Loucy (cell line): ENCODE data around the gene MEGF6.

Source experiments
- H2AFZ ChIP-seq: fragments of 200-600 bp; sonication (generic); 2 replicates; pipeline ENCODE4 v1.6.0; 2016; ENCODE audit warnings: antibody characterized with exemption, mild to moderate bottlenecking, low read length, moderate library complexity
- H3F3A ChIP-seq: fragments of 200-600 bp; 2 replicates; pipeline ENCODE4 v1.6.0; 2016; ENCODE audit warnings: antibody characterized with exemption, low read depth, mild to moderate bottlenecking
- H3K27me3 ChIP-seq: fragments of 200-600 bp; sonication (generic); 2 replicates; pipeline ENCODE4 v1.6.1; 2014; ENCODE audit warnings: low read length, mild to moderate bottlenecking; ENCODE audit not compliant: insufficient read depth, poor library complexity, severe bottlenecking
- H3K36me3 ChIP-seq: fragments of 200-600 bp; sonication (generic); 2 replicates; pipeline ENCODE4 v1.6.1; 2016; ENCODE audit warnings: low read length; ENCODE audit not compliant: insufficient read depth
- H3K4me1 ChIP-seq: fragments of 200-600 bp; sonication (generic); 2 replicates; pipeline ENCODE4 v1.5.1; 2014; ENCODE audit warnings: low read length, mild to moderate bottlenecking; ENCODE audit not compliant: insufficient read depth, poor library complexity, severe bottlenecking
- H3K4me2 ChIP-seq: fragments of 200-600 bp; sonication (generic); 2 replicates; pipeline ENCODE4 v1.6.0; 2014; ENCODE audit warnings: antibody characterized with exemption, low read length, low read depth, mild to moderate bottlenecking; ENCODE audit not compliant: poor library complexity, severe bottlenecking
- H3K4me3 ChIP-seq: fragments of 200-600 bp; sonication (generic); 2 replicates; pipeline ENCODE4 v1.5.1; 2014; ENCODE audit warnings: low read length, mild to moderate bottlenecking, mixed read lengths; ENCODE audit not compliant: poor library complexity, severe bottlenecking
- H3K79me2 ChIP-seq: fragments of 200-600 bp; sonication (generic); 2 replicates; pipeline ENCODE4 v1.6.1; 2014; ENCODE audit warnings: low read length; ENCODE audit not compliant: insufficient read depth
- H3K9ac ChIP-seq: fragments of 200-600 bp; sonication (generic); 2 replicates; pipeline ENCODE4 v1.6.0; 2014; ENCODE audit warnings: mild to moderate bottlenecking, low read depth, low read length, moderate library complexity; ENCODE audit not compliant: poor library complexity, severe bottlenecking
- H3K9me2 ChIP-seq: fragments of 200-600 bp; sonication (generic); replicated peaks from 2 replicates; pipeline ENCODE4 v1.6.1; 2016; ENCODE audit warnings: low read depth, low read length, mixed read lengths
- H3K9me3 ChIP-seq: fragments of 200-600 bp; sonication (generic); 2 replicates; pipeline ENCODE4 v1.6.1; 2014; ENCODE audit warnings: mild to moderate bottlenecking, antibody characterized with exemption, low read length, low read depth; ENCODE audit not compliant: insufficient read depth
- H4K20me1 ChIP-seq: fragments of 200-600 bp; sonication (generic); 2 replicates; pipeline ENCODE4 v1.6.0; 2014; ENCODE audit warnings: antibody characterized with exemption, low read length, mild to moderate bottlenecking; ENCODE audit not compliant: insufficient read depth, poor library complexity, severe bottlenecking
- EZH2phosphoT487 ChIP-seq: fragments of 200-600 bp; IDR thresholded peaks from 2 replicates; pipeline ENCODE4 v1.6.1; 2018; ENCODE audit warnings: antibody characterized with exemption, mild to moderate bottlenecking, moderate library complexity, borderline replicate concordance
- TF ChIP-seq, protein P1 (sequence below): fragments of 200-600 bp; sonication (generic); conservative IDR thresholded peaks from 2 replicates; pipeline ENCODE4 v1.5.1; 2014; ENCODE audit warnings: mild to moderate bottlenecking, antibody characterized with exemption, low read length

The MEGF6 gene

GRCh38 chr1:3463891-3464648, 147.2 kb downstream of the MEGF6 start:
- no peaks in the 10 kb centered on the region for H4K20me1 ChIP-seq
- no peak overlapping the region for H3K9ac ChIP-seq
- H3K27me3 ChIP-seq, result no peaks in the 10 kb centered on the region
- H3K4me2 ChIP-seq, result no peak overlapping the region
- no peaks in the 10 kb centered on the region for H3K79me2 ChIP-seq
- no peak overlapping the region for H2AFZ ChIP-seq
- H3F3A ChIP-seq, result no peaks in the 10 kb centered on the region
- TF ChIP-seq, protein P1, sequence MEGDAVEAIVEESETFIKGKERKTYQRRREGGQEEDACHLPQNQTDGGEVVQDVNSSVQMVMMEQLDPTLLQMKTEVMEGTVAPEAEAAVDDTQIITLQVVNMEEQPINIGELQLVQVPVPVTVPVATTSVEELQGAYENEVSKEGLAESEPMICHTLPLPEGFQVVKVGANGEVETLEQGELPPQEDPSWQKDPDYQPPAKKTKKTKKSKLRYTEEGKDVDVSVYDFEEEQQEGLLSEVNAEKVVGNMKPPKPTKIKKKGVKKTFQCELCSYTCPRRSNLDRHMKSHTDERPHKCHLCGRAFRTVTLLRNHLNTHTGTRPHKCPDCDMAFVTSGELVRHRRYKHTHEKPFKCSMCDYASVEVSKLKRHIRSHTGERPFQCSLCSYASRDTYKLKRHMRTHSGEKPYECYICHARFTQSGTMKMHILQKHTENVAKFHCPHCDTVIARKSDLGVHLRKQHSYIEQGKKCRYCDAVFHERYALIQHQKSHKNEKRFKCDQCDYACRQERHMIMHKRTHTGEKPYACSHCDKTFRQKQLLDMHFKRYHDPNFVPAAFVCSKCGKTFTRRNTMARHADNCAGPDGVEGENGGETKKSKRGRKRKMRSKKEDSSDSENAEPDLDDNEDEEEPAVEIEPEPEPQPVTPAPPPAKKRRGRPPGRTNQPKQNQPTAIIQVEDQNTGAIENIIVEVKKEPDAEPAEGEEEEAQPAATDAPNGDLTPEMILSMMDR, result no peak
- H3K36me3 ChIP-seq, result no peaks in the 10 kb centered on the region
- H3K4me1 ChIP-seq, result no peaks in the 10 kb centered on the region
- no peaks in the 10 kb centered on the region for H3K9me2 ChIP-seq
- no peaks in the 10 kb centered on the region for H3K9me3 ChIP-seq
- H3K4me3 ChIP-seq, result no peak overlapping the region

GRCh38 chr1:3463408-3463863, 147.9 kb downstream of the MEGF6 start:
- Histone ChIP-seq H3K79me2 (no peaks in the 10 kb centered on the region), H3K27me3 (no peaks in the 10 kb centered on the region), H3K4me2 (no peak overlapping the region), H2AFZ (no peak overlapping the region), H3K4me3 (no peak overlapping the region), H3K9me3 (no peaks in the 10 kb centered on the region), H3F3A (no peaks in the 10 kb centered on the region), H3K9ac (no peak overlapping the region), H3K9me2 (no peaks in the 10 kb centered on the region), H3K4me1 (no peaks in the 10 kb centered on the region), H4K20me1 (no peaks in the 10 kb centered on the region), H3K36me3 (no peaks in the 10 kb centered on the region)
- TF ChIP-seq, protein P1, result no peak
- no peak for TF ChIP-seq EZH2phosphoT487

- Histone ChIP-seq H3F3A (no peaks in the 10 kb centered on the region), H3K36me3 (no peaks in the 10 kb centered on the region), H3K4me3 (no peak overlapping the region), H3K9me3 (no peaks in the 10 kb centered on the region), H4K20me1 (no peaks in the 10 kb centered on the region), H2AFZ (no peak overlapping the region), H3K27me3 (no peaks in the 10 kb centered on the region), H3K4me2 (no peak overlapping the region), H3K9ac (no peak overlapping the region), H3K9me2 (no peaks in the 10 kb centered on the region), H3K4me1 (peaks cover under 1% of the 10 kb centered on the region), H3K79me2 (no peaks in the 10 kb centered on the region)
- TF ChIP-seq, protein P1, result no peak
- no peak for TF ChIP-seq EZH2phosphoT487
Measured at GRCh38 chr1:3463013-3463385, 148.3 kb downstream of the MEGF6 start.
